ENCODE data around the gene ZNRF3.
"Not testable (repeated sequence)": the region's sequence is repeated elsewhere in the genome, so short reads cannot be mapped to it uniquely, and the experiment has no call there.

ZNRF3 gene

GRCh38 chr22:29016067-29016938, 132.9 kb downstream of the ZNRF3 start:
- no peak for DNase-seq

DNA sequence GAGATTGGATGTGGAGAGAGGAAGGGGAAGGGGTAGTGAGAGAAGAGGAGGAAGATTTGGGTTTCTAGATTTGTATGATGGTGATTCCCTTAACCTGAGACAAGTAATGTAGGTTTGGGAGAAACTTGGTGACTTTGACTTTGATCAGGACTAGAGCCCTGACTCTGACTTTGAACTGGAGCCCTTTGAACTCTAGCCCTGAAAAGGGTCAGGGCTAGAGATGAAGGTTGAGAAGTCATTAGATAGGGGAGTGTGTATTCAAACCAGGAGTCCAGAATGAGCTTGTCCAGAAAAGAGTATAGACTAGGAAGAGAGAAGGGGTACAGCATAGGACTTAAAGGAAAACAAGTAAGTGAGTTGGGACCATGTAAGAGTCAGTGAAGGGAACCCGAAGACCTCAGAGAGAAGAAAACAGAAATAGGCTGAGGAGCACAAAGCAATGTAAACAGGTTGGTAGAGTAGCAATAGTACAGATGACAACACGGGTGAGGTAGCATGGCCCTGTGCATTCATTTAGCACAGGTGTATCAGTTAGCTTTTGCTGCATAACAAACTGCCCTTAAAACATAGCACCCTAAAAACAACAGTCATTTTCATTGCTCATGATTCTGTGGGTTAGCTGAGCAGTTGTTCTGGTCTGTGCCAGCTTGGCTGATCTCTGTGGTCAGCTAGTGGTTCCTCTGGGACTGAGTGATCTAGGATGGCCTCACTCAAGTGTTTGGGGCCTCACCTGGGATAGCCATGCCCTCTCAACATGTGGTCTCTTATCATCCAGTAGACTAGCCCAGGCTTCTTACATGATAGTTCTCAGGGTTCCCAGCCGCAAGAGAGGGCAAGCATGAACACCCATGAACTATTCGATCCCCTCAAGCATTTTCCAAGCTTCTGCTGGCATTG, 135.2 kb downstream of the ZNRF3 start:
- no peak for DNase-seq

- DNase-seq, result no peak
Observed at GRCh38 chr22:29022101-29022817, 138.9 kb downstream of the ZNRF3 start.

DNA sequence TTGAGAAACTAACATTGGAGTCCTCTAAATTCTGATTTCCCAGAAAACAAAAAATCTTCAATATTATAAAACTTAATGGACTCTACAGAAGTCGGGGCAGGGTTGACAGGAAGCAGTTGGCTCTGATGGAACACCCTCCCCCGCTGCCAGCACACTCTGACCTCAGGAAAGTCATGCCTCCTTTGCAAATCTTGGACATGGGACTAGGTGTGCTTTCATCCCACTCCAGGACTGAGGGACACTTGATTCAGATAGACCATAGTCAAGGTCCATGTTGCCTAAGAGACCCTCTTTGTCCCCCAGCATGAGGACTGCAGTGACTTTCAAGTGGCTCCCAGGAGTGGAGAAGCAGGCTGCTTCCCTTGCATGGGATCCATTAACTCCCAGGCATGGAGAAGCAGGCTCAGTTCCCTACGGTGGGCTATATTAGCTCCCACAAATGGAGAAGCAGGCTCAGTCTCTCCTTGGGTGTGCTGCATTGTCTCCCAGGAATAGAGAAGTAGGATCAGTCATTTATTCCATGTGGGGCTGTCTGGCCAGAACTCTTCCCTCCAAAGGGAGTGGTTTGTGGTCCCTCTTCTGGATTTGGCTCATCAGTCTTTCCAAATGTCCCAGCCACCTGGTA, 139.9 kb downstream of the ZNRF3 start:
- no peak for DNase-seq

- no peak for DNase-seq
Observed at GRCh38 chr22:29026579-29026978, 143.2 kb downstream of the ZNRF3 start.

DNA sequence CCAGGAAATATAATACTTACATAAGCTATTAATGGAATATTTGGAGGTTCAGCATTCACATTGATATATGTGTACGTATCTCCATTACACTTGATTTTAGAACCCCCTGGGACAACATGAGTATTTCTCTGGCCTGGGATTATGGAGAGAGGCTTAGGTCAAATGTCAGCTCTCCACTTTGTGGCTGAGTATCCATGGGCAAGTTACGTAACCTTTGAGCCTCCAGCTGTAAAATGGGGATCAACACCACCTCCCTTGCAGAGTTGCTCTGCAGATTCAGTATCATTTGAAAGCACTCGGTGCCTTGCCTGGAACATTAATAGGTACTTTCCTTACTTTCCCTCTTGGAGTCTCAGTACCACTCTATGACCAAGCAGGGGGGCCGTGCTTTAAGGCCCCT, 145.1 kb downstream of the ZNRF3 start:
- no peak for DNase-seq

DNA sequence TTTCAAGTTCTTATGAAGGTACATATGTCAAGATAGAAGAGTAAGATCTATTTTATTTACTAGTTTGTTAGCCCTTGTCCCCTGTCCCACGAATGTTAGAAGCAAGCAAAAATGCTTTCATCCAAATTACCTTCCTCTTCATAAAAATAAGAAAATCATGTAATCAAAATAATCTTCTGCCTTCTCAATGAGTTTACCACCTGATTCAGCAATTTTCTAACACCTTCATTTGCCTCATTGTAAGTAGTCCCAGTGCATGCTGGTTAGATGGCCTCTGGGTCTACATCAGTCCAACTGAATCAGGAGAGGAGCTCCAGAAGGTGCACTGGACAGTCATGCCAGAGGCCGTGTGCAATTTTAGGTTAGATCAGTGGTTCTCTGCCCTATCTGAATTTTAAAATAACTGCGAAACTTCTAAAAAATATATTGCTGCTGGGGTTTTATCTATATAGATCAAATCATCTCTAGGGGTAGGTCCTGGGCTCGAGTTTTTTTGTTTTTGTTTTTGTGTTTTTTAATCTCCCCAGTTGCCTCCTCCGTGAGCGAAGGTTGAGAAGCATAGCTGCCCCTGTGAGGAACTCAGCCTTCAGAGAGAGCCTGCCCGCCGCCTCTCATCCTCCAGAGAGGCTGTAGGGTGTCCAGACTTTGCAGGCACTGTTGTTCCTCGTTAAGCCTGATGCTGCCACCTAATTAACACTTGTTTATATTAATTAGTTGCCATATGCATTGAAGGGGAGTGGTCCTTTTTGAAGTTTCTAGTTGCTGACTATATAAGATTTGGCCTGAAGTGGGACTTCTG, 146.0 kb downstream of the ZNRF3 start:
- DNase-seq, result no peak

DNA sequence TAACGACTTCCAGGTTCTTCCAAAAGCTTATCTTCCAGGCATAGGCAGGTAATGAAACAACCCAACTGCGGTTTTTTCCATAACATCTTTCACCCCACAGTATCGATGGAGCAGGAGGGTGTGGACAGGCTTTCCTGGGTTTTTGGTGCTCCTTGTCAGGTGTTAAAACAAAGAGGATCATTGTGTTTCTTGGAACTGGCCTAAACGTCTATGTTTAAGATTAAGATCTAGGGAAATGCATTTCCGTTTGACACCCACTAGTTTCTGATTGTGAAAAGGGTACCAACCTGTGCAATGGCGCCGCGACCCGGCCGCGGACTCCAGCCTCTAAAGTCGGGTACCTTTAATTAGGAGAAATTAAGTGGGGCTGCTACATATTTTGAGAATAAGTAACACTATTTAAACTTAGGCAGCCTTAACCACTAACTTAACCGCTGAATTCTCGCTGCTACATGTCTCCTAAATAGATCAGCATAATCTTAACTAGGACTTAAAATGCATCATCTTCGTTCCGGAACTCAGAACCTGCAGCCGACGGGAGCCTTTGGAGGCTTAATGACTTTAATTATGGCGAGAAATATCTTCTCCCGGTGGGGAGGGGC, 146.7 kb downstream of the ZNRF3 start:
- no peak for DNase-seq

GRCh38 chr22:29030618-29031226, 147.3 kb downstream of the ZNRF3 start:
- DNase-seq, result no peak

DNA sequence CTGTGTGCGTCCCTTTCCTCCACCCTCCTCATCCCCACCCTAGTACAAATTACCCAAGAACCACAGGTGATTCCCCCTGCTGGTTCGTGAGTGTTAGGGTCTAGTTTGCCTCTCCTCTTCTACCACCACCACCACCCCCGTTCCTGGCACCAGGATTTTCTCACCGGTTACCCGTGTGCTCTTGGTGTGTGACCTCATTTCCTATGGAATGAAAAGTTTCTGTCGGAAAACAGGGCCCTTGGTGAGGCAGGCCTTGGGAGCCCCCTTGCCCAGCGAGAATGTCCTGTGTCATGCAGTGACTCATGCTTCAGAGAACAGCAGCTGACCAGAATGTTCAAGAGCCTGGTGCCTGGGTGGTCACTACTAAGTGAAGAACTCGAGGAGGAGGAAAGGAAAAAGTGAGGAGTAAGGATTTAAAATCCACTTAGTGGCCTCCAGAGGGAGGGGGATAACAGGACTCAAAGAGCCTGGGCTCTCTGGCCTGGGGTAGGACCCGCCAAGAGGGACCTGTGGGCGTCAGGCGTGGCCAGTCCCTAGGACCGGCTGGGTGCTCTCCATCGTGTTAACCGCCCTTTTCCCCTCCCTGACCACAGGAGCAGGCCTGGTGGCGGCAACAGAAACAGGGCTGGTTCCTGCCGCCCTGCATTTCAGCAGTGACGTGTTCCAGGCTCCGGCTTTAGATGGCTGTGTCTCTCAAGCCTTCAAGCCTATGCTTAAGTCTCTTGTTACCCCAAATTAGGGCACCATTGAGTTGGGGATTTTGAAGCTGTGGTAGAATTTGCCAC, 148.0 kb downstream of the ZNRF3 start:
- DNase-seq, result no peak

GRCh38 chr22:29032014-29032475, 148.7 kb downstream of the ZNRF3 start:
- no peak for DNase-seq

GRCh38 chr22:29032584-29032983, 149.2 kb downstream of the ZNRF3 start:
- no peak for DNase-seq

GRCh38 chr22:29037340-29037932, 154.1 kb downstream of the ZNRF3 start:
- DNase-seq, result no peak

- DNase-seq, result no peak
Observed at GRCh38 chr22:29039148-29039547, 155.8 kb downstream of the ZNRF3 start.

GRCh38 chr22:29039684-29040083, 156.3 kb downstream of the ZNRF3 start:
- not testable (repeated sequence) for DNase-seq

- peak; percentile 32 for DNase-seq
Observed at GRCh38 chr22:29040385-29041275, 157.3 kb downstream of the ZNRF3 start.

GRCh38 chr22:29041408-29041807, 158.0 kb downstream of the ZNRF3 start:
- no peak for DNase-seq

DNA sequence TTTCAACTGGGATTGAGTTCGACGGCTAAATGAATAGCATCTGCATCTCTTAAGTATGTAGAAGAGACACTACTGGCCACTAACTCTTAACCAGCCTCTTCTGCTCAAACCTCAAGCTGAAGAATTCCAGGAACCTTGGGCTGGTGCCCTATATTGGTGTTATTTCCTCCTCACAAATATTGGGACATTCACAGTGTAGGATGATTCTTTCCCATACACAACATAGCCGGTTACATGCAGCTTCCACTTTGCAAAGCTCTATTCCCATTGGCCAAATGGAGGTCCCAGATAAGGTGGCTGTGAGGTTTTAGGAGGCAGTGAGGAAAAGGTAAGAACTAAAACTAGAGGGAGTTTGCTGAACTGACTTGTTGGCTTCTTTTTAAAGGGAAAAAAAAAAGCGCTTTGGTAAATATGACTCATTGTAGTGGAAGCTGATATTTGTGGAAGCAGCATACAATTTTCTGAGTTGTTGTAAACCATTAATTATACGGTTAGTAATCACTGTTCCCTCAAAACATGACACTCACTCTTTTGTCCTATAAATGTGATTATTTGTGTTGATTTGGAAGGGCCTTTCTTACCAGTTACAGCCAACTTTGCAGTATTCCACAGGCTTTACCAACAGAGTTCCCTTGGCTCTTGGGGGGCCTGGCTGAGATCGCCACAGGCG, 160.7 kb downstream of the ZNRF3 start:
- DNase-seq, result no peak
